Activated T-cell treated with anti-CD3 and anti-CD28 coated beads, Interleukin-2, amount 50 U/mL, for 72 hours (primary cell): ENCODE data around the gene AGAP1. TPM values are rescaled to one million over a fixed set of nuclear protein-coding genes. Genes with fewer than 3 reads are reported as not detected.

Experiments used
- ATAC-seq, 2 donors: fragments of 150-1000 bp; cut with Tn5 transposase; replicated peaks in 1 of 2; 2 replicates each; pipeline ENCODE4 v1.10.0; 2021; ENCODE audit warnings: moderate library complexity in 2 of 2, mild to moderate bottlenecking in 1 of 2
- DNase-seq, 2 donors: peaks; one replicate each; pipeline ENCODE4 v3.0.0; 2021 to 2022; ENCODE audit warnings: mixed read lengths in 1 of 2
- H3K27ac Mint-ChIP-seq: one replicate; pipeline ENCODE4 v1.8.0; 2022; ENCODE audit warnings: mild to moderate bottlenecking, moderate library complexity, mixed read lengths
- H3K27me3 Mint-ChIP-seq: one replicate; pipeline ENCODE4 v1.8.0; 2022; ENCODE audit warnings: low read depth, mixed read lengths
- H3K36me3 Mint-ChIP-seq, 2 donors: one replicate each; pipeline ENCODE4 v1.8.0; 2022; ENCODE audit warnings: mixed read lengths in 2 of 2, mild to moderate bottlenecking in 1 of 2; ENCODE audit not compliant: insufficient read depth in 2 of 2
- H3K4me1 Mint-ChIP-seq: one replicate; pipeline ENCODE4 v1.8.0; 2022; ENCODE audit warnings: low read depth, mixed read lengths
- H3K4me3 Mint-ChIP-seq, 2 donors: one replicate each; pipeline ENCODE4 v1.8.0; 2022; ENCODE audit warnings: mild to moderate bottlenecking in 2 of 2, mixed read lengths in 2 of 2, moderate library complexity in 2 of 2
- H3K9me3 Mint-ChIP-seq, 2 donors: one replicate each; pipeline ENCODE4 v1.8.0; 2022; ENCODE audit warnings: mixed read lengths in 2 of 2
- total RNA-seq, 2 donors: library from RNA; stranded (reverse); gene quantifications; one replicate each; pipeline ENCODE4 v1.2.3, GENCODE V29; 2022

Gene AGAP1
- total RNA-seq, 2 donors from 2014 or later, result 0.74 to 2.9 TPM

GRCh38 chr2:236026841-236027240, 533.0 kb downstream of the AGAP1 start:
- H3K27me3 Mint-ChIP-seq, result peaks cover 7% of the 10 kb centered on the region
- DNase-seq (no peak), ATAC-seq (no peak)
- no peak overlapping the region for H3K4me3 Mint-ChIP-seq
- H3K9me3 Mint-ChIP-seq, result peaks cover 2 to 5% of the 10 kb centered on the region in 2 donors
- H3K27ac Mint-ChIP-seq, result no peak overlapping the region
- H3K36me3 Mint-ChIP-seq, result no peaks in the 10 kb centered on the region
- no peaks in the 10 kb centered on the region for H3K4me1 Mint-ChIP-seq

- no peak overlapping the region for H3K27ac Mint-ChIP-seq
Measured at GRCh38 chr2:236028066-236028465, 534.2 kb downstream of the AGAP1 start.

GRCh38 chr2:236033462-236033861, 539.6 kb downstream of the AGAP1 start:
- Mint-ChIP-seq H3K4me3 (no peak overlapping the region), H3K27ac (no peak overlapping the region), H3K36me3 (no peaks in the 10 kb centered on the region), H3K27me3 (peaks cover 13% of the 10 kb centered on the region), H3K9me3 (peaks cover 2 to 5% of the 10 kb centered on the region in 2 donors), H3K4me1 (no peaks in the 10 kb centered on the region)
- DNase-seq (no peak), ATAC-seq (no peak)

More at GRCh38 chr2:236028066-236028465, 534.2 kb downstream of the AGAP1 start:
- Mint-ChIP-seq H3K4me1 (no peaks in the 10 kb centered on the region), H3K4me3 (no peak overlapping the region), H3K27me3 (peaks cover 7% of the 10 kb centered on the region), H3K36me3 (no peaks in the 10 kb centered on the region), H3K9me3 (peaks cover 2 to 5% of the 10 kb centered on the region in 2 donors)
- DNase-seq, result no peak
- no peak for ATAC-seq

GRCh38 chr2:236034974-236035373, 541.1 kb downstream of the AGAP1 start:
- no peak for ATAC-seq
- Mint-ChIP-seq H3K27ac (no peak overlapping the region), H3K27me3 (peaks cover 13% of the 10 kb centered on the region), H3K36me3 (no peaks in the 10 kb centered on the region), H3K9me3 (peaks cover 2 to 5% of the 10 kb centered on the region in 2 donors), H3K4me1 (no peaks in the 10 kb centered on the region), H3K4me3 (no peak overlapping the region)
- no peak for DNase-seq

GRCh38 chr2:236036045-236036444, 542.2 kb downstream of the AGAP1 start:
- DNase-seq (no peak), ATAC-seq (no peak)
- no peaks in the 10 kb centered on the region for H3K36me3 Mint-ChIP-seq
- H3K4me1 Mint-ChIP-seq, result no peaks in the 10 kb centered on the region
- H3K4me3 Mint-ChIP-seq, result no peak overlapping the region
- peaks cover 0 to 1% of the 10 kb centered on the region in 2 donors for H3K9me3 Mint-ChIP-seq
- peaks cover 12% of the 10 kb centered on the region for H3K27me3 Mint-ChIP-seq
- H3K27ac Mint-ChIP-seq, result no peak overlapping the region

- H3K4me1 Mint-ChIP-seq, result no peaks in the 10 kb centered on the region
- DNase-seq (no peak), ATAC-seq (no peak)
- H3K36me3 Mint-ChIP-seq, result no peaks in the 10 kb centered on the region
- H3K9me3 Mint-ChIP-seq, result no peaks in the 10 kb centered on the region
- H3K27me3 Mint-ChIP-seq, result peaks cover 25% of the 10 kb centered on the region
- no peak overlapping the region for H3K4me3 Mint-ChIP-seq
- H3K27ac Mint-ChIP-seq, result no peak overlapping the region
Measured at GRCh38 chr2:236038096-236038495, 544.3 kb downstream of the AGAP1 start.

GRCh38 chr2:236040600-236041328, 546.9 kb downstream of the AGAP1 start:
- H3K36me3 Mint-ChIP-seq, result no peaks in the 10 kb centered on the region
- H3K27ac Mint-ChIP-seq, result no peak overlapping the region
- H3K4me3 Mint-ChIP-seq, result no peak overlapping the region
- no peaks in the 10 kb centered on the region for H3K9me3 Mint-ChIP-seq
- ATAC-seq, result no peak
- DNase-seq, result no peak
- H3K27me3 Mint-ChIP-seq, result peaks cover 19% of the 10 kb centered on the region
- H3K4me1 Mint-ChIP-seq, result no peaks in the 10 kb centered on the region

GRCh38 chr2:236041616-236042015, 547.8 kb downstream of the AGAP1 start:
- Mint-ChIP-seq H3K27me3 (peaks cover 27% of the 10 kb centered on the region), H3K9me3 (no peaks in the 10 kb centered on the region), H3K4me1 (no peaks in the 10 kb centered on the region), H3K4me3 (no peak overlapping the region), H3K36me3 (peaks cover 0 to 1% of the 10 kb centered on the region in 2 donors), H3K27ac (no peak overlapping the region)
- ATAC-seq (no peak), DNase-seq (no peak)

GRCh38 chr2:236042087-236042486, 548.2 kb downstream of the AGAP1 start:
- peaks cover 28% of the 10 kb centered on the region for H3K27me3 Mint-ChIP-seq
- ATAC-seq (no peak), DNase-seq (no peak)
- peaks cover 0 to 1% of the 10 kb centered on the region in 2 donors for H3K36me3 Mint-ChIP-seq
- H3K4me3 Mint-ChIP-seq, result no peak overlapping the region
- no peak overlapping the region for H3K27ac Mint-ChIP-seq
- H3K4me1 Mint-ChIP-seq, result no peaks in the 10 kb centered on the region
- H3K9me3 Mint-ChIP-seq, result no peaks in the 10 kb centered on the region

- peaks cover 0 to 1% of the 10 kb centered on the region in 2 donors for H3K36me3 Mint-ChIP-seq
- ATAC-seq (no peak), DNase-seq (no peak)
- no peaks in the 10 kb centered on the region for H3K9me3 Mint-ChIP-seq
- H3K27ac Mint-ChIP-seq, result no peak overlapping the region
- H3K4me3 Mint-ChIP-seq, result no peak overlapping the region
- peaks cover 28% of the 10 kb centered on the region for H3K27me3 Mint-ChIP-seq
- no peaks in the 10 kb centered on the region for H3K4me1 Mint-ChIP-seq
Measured at GRCh38 chr2:236044191-236044590, 550.3 kb downstream of the AGAP1 start.

GRCh38 chr2:236045251-236046235, 551.7 kb downstream of the AGAP1 start:
- peaks cover 11% of the 10 kb centered on the region for H3K4me1 Mint-ChIP-seq
- H3K36me3 Mint-ChIP-seq, result peaks cover 0 to 1% of the 10 kb centered on the region in 2 donors
- no peaks in the 10 kb centered on the region for H3K9me3 Mint-ChIP-seq
- H3K27ac Mint-ChIP-seq, result no peak overlapping the region
- peaks cover 32% of the 10 kb centered on the region for H3K27me3 Mint-ChIP-seq
- DNase-seq, result no peak
- no peak overlapping the region for H3K4me3 Mint-ChIP-seq
- no peak for ATAC-seq

- ATAC-seq, result no peak
- peaks cover 11% of the 10 kb centered on the region for H3K4me1 Mint-ChIP-seq
- no peak overlapping the region for H3K27ac Mint-ChIP-seq
- H3K4me3 Mint-ChIP-seq, result no peak overlapping the region
- H3K27me3 Mint-ChIP-seq, result peaks cover 31% of the 10 kb centered on the region
- peaks cover 0 to 1% of the 10 kb centered on the region in 2 donors for H3K36me3 Mint-ChIP-seq
- no peaks in the 10 kb centered on the region for H3K9me3 Mint-ChIP-seq
- no peak for DNase-seq
Measured at GRCh38 chr2:236046715-236047114, 552.9 kb downstream of the AGAP1 start.

- H3K4me3 Mint-ChIP-seq, result no peak overlapping the region
- no peak for DNase-seq
Measured at GRCh38 chr2:236047176-236047575, 553.3 kb downstream of the AGAP1 start.

More at GRCh38 chr2:236047176-236047575, 553.3 kb downstream of the AGAP1 start:
- Mint-ChIP-seq H3K27me3 (peaks cover 27% of the 10 kb centered on the region), H3K4me1 (peaks cover 11% of the 10 kb centered on the region), H3K9me3 (no peaks in the 10 kb centered on the region), H3K36me3 (peaks cover 0 to 1% of the 10 kb centered on the region in 2 donors), H3K27ac (no peak overlapping the region)
- ATAC-seq, result no peak
